Uterus (tissue), 4 donors: ENCODE measurements around the gene KLHDC3. TPM values are rescaled to one million over a fixed set of nuclear protein-coding genes. Genes with fewer than 3 reads are reported as not detected.
"Not testable (repeated sequence)": the region's sequence is repeated elsewhere in the genome, so short reads cannot be mapped to it uniquely, and the experiment has no call there.

Experiments used
- DNase-seq, 2 donors: peaks; one replicate each; pipeline ENCODE4 v3.0.0-alpha.2; 2019 to 2020
- H3K27ac ChIP-seq, 2 donors: fragments of 200-600 bp; sonication (generic); 1 replicate in 1 of 2; 2 replicates in 1 of 2; pipeline ENCODE4 v1.5.1; 2016 to 2018
- H3K27me3 ChIP-seq, 2 donors: fragments of 200-600 bp; sonication (generic); one replicate each; pipeline ENCODE4 v1.5.1; 2018 to 2019; ENCODE audit warnings: control low read depth in 1 of 2
- H3K36me3 ChIP-seq, 2 donors: fragments of 200-600 bp; sonication (generic); one replicate each; pipeline ENCODE4 v1.5.1; 2019; ENCODE audit warnings: control low read depth in 1 of 2
- H3K4me1 ChIP-seq, 2 donors: fragments of 200-600 bp; sonication (generic); one replicate each; pipeline ENCODE4 v1.5.1; 2018 to 2019; ENCODE audit warnings: control low read depth in 1 of 2
- H3K4me3 ChIP-seq, 2 donors: fragments of 200-600 bp; sonication (generic); 1 replicate in 1 of 2; 2 replicates in 1 of 2; pipeline ENCODE4 v1.5.1; 2018 to 2019; ENCODE audit warnings: mild to moderate bottlenecking in 1 of 2
- H3K9me3 ChIP-seq, 2 donors: fragments of 200-600 bp; sonication (generic); one replicate each; pipeline ENCODE4 v1.5.1; 2019; ENCODE audit warnings: control low read depth in 1 of 2
- POLR2A ChIP-seq, 2 donors: fragments of 450-650 bp; IDR thresholded peaks; one replicate each; pipeline ENCODE4 v1.6.1; 2016; ENCODE audit warnings: antibody characterized with exemption in 2 of 2, mild to moderate bottlenecking in 1 of 2, moderate library complexity in 1 of 2
- intact Hi-C: fragments of 100-400 bp; cut with DNase I; formaldehyde crosslinking; loops from one replicate; pipeline ENCODE4 v1.15.1; 2023; ENCODE audit warnings: low total_unique reads
- total RNA-seq, 4 donors: library from RNA; depleted of rRNA in 3 of 4; stranded (reverse); fragments of >200 nt in 3 of 4; gene quantifications; one replicate each; pipeline versions ENCODE4 v1.1.0 to v1.2.4, GENCODE V29; 2014 to 2023
- TF ChIP-seq, protein P1 (sequence below), 4 experiments: fragments of 200-600 bp in 2 of 4; fragments of 450-650 bp in 2 of 4; sonication (generic) in 2 of 4; IDR thresholded peaks; one replicate each; pipeline ENCODE4 v1.5.1; 2016 to 2019; ENCODE audit warnings: antibody characterized with exemption in 4 of 4, mild to moderate bottlenecking in 2 of 4, moderate library complexity in 1 of 4
- donor health status: DM: yes; HTN: yes; CAD: no.

The KLHDC3 gene
- total RNA-seq, 4 donors from 2014 or later, result 19.7 to 152 (median 56.8) TPM

DNA sequence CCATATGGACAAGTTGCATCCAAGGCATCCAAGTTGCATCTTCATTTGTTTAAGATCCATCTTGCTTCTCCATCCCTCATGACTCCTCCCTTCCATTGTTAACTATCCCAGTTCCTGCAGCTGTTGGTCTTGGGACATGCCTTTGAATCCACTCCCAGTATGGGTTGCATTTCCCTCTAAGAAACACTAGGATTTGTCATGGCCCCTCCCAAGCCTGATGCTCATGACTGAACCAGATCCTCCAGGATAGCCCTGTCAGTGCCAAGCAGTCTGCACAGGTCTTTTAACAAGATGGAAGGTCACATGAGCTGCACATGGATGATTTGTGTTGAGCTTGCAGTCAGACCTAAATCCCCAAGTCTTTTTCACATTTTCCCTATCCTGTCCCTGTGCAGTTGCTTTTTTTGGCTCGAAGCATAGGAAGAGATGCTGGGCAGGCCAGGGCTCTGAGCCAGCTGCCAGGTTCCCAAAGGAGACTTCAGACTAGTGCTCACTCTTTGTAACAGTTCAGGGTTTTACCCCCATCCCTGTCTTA lies 25.5 kb upstream of the KLHDC3 start:
- no peaks in the 10 kb centered on the region for H3K27me3 ChIP-seq
- H3K4me3 ChIP-seq, result no peak overlapping the region
- peaks cover 0 to 13% of the 10 kb centered on the region in 2 donors for H3K4me1 ChIP-seq
- DNase-seq, result no peak
- TF ChIP-seq, protein P1, sequence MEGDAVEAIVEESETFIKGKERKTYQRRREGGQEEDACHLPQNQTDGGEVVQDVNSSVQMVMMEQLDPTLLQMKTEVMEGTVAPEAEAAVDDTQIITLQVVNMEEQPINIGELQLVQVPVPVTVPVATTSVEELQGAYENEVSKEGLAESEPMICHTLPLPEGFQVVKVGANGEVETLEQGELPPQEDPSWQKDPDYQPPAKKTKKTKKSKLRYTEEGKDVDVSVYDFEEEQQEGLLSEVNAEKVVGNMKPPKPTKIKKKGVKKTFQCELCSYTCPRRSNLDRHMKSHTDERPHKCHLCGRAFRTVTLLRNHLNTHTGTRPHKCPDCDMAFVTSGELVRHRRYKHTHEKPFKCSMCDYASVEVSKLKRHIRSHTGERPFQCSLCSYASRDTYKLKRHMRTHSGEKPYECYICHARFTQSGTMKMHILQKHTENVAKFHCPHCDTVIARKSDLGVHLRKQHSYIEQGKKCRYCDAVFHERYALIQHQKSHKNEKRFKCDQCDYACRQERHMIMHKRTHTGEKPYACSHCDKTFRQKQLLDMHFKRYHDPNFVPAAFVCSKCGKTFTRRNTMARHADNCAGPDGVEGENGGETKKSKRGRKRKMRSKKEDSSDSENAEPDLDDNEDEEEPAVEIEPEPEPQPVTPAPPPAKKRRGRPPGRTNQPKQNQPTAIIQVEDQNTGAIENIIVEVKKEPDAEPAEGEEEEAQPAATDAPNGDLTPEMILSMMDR (IDR thresholded peaks at IDR 0.05), result no peak
- no peak for TF ChIP-seq POLR2A (IDR thresholded peaks at IDR 0.05)
- no peak overlapping the region for H3K27ac ChIP-seq
- intact Hi-C loops, result loop anchor here (10.0 kb wide), 1 partner anchor 64 kb away; the partner anchor contains the start of gene CNPY3
- no peaks in the 10 kb centered on the region for H3K36me3 ChIP-seq
- no peaks in the 10 kb centered on the region for H3K9me3 ChIP-seq

DNA sequence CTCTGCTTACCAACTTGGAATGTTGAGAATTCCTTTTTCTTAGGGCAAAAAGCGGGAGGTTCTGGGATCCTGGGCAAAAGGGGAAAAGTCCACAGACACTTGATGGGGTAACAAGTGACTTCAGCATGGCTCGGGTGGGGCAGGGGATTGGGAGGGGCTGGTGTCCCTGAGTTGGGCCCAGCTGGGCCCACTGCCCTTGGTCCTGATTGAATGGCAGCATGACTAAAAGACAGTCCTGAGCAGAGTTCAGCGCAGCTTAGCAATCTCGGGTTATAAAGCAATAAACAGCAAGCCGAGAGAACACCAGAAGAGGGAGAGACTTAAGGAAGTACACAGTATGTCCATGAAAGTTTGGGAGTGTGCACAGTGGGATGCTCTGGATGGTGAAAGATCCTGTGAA lies 24.1 kb upstream of the KLHDC3 start:
- Histone ChIP-seq H3K36me3 (no peaks in the 10 kb centered on the region), H3K27me3 (no peaks in the 10 kb centered on the region), H3K4me1 (peaks cover 0 to 13% of the 10 kb centered on the region in 2 donors), H3K9me3 (no peaks in the 10 kb centered on the region), H3K27ac (no peak overlapping the region), H3K4me3 (no peak overlapping the region)
- intact Hi-C loops, result loop anchor here (10.0 kb wide), 1 partner anchor 65 kb away; the partner anchor contains the start of gene CNPY3
- TF ChIP-seq, protein P1 (IDR thresholded peaks at IDR 0.05), result no peak
- TF ChIP-seq POLR2A (IDR thresholded peaks at IDR 0.05), result no peak
- no peak for DNase-seq

DNA sequence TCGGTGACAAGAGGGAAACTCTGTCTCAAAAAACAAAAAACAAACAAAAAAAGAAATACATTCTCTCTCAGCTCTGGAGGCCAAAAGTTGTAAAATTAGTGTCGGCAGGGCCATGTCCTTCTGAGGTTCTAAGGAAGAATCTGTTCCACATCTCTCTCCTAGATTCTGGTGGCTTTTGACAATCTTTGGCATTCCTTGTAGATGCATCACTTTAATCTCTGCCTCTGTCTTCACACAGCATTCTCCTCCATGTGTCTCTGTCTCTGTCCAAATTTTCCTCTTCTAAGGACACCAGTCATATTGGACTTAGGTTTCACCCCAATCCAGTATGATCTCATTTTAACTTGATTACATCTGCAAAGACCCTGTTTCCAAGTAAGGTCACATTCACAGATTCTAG lies 20.6 kb upstream of the KLHDC3 start:
- intact Hi-C loops, result no loop called here
- H3K9me3 ChIP-seq, result no peaks in the 10 kb centered on the region
- no peaks in the 10 kb centered on the region for H3K27me3 ChIP-seq
- no peaks in the 10 kb centered on the region for H3K4me1 ChIP-seq
- no peak for DNase-seq
- H3K4me3 ChIP-seq, result no peak overlapping the region
- H3K36me3 ChIP-seq, result no peaks in the 10 kb centered on the region
- TF ChIP-seq POLR2A (IDR thresholded peaks at IDR 0.05), result no peak
- TF ChIP-seq, protein P1 (IDR thresholded peaks at IDR 0.05), result no peak
- H3K27ac ChIP-seq, result no peak overlapping the region

DNA sequence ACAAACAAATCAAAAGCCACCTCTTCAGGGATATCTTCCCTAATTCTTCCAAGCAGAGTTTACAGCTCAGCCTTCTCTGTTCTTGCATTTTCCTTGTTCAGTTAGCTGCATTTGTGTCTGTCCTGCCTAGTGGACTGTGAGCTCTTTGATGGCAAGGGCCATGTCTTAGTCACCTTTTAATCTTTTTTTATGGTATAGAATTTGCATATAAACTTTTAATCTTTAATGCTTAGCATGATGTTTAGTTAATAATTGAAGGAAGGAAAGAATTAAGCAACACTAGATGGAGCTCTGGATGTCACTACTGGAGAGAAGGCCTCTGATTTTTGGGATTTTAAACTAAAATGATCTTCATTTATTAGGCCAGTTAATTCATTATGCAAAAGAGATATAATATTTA lies 17.5 kb upstream of the KLHDC3 start:
- no peaks in the 10 kb centered on the region for H3K9me3 ChIP-seq
- no peaks in the 10 kb centered on the region for H3K27me3 ChIP-seq
- TF ChIP-seq POLR2A (IDR thresholded peaks at IDR 0.05), result no peak
- TF ChIP-seq, protein P1 (IDR thresholded peaks at IDR 0.05), result no peak
- no peak for DNase-seq
- intact Hi-C loops, result no loop called here
- no peak overlapping the region for H3K4me3 ChIP-seq
- no peaks in the 10 kb centered on the region for H3K36me3 ChIP-seq
- H3K4me1 ChIP-seq, result no peaks in the 10 kb centered on the region
- H3K27ac ChIP-seq, result no peak overlapping the region

DNA sequence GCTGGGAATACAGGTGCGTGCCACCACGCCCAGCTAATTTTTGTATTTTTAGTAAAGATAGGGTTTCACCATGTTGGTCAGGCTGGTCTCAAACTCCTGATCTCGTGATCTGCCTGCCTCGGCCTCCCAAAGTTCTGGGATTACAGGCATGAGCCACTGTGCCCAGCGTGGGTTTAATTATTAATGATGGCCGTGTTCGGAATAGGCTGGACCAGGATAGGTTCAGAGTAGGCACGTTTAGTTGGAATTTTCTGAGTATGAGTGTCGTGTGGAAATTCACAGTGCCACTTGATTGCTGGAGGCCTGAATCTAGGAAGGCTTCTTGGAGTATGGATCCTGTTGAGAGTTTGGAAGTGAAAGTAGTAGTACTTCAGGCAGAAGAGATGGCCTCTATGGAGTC lies 15.8 kb upstream of the KLHDC3 start:
- DNase-seq, H3K27me3 ChIP-seq, H3K36me3 ChIP-seq, H3K9me3 ChIP-seq, H3K27ac ChIP-seq, H3K4me1 ChIP-seq, intact Hi-C loops, H3K4me3 ChIP-seq: not testable (repeated sequence)

DNA sequence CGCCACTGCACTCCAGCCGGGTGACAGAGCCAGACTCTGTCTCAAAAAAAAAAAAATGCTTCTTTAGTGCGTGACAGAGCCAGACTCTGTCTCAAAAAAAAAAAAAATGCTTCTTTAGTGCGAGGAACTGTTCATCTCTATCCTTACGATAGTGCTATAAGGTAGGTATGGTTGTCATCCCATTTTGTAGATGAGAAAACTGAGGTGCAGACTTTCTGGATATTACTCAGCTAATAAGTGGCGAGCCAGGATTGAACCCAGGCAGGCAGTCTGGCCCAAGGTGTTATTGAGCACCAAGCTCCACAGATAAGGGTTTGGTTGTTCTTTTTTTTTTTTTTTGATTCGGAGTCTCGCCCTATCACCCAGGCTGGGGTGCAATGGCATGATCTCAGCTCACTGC lies 12.2 kb upstream of the KLHDC3 start:
- no peaks in the 10 kb centered on the region for H3K4me1 ChIP-seq
- DNase-seq, result no peak
- H3K9me3 ChIP-seq, result no peaks in the 10 kb centered on the region
- no peak overlapping the region for H3K27ac ChIP-seq
- H3K4me3 ChIP-seq, result no peak overlapping the region
- TF ChIP-seq, protein P1 (IDR thresholded peaks at IDR 0.05), result no peak
- no peak for TF ChIP-seq POLR2A (IDR thresholded peaks at IDR 0.05)
- no peaks in the 10 kb centered on the region for H3K27me3 ChIP-seq
- intact Hi-C loops, result no loop called here
- no peaks in the 10 kb centered on the region for H3K36me3 ChIP-seq
